H9 (cell line): ENCODE results near the gene POC5. TPM values are rescaled to one million over a fixed set of nuclear protein-coding genes. Genes with fewer than 3 reads are reported as not detected.

Experiments used
- DNase-seq: peaks from one replicate; pipeline ENCODE4 v3.0.0-alpha.2; 2017
- H2AFZ ChIP-seq: one replicate; pipeline ENCODE4 v1.6.1; 2013; ENCODE audit warnings: mild to moderate bottlenecking, low read length, control low read depth, moderate library complexity
- H2AK5ac ChIP-seq: 2 replicates; pipeline ENCODE4 v1.6.1; 2013; ENCODE audit warnings: low read length, control low read depth, mixed read lengths; ENCODE audit not compliant: insufficient read length
- H2BK120ac ChIP-seq: one replicate; pipeline ENCODE4 v1.6.1; 2013; ENCODE audit warnings: low read depth, mild to moderate bottlenecking, low read length, control low read depth, inconsistent platforms; ENCODE audit not compliant: poor library complexity, severe bottlenecking
- H2BK12ac ChIP-seq: 2 replicates; pipeline ENCODE4 v1.6.1; 2013; ENCODE audit warnings: low read length, control low read depth, mixed read lengths, low read depth; ENCODE audit not compliant: insufficient read length
- H2BK15ac ChIP-seq: 2 replicates; pipeline ENCODE4 v1.6.1; 2013; ENCODE audit warnings: low read depth, low read length, control low read depth
- H2BK20ac ChIP-seq: one replicate; pipeline ENCODE4 v1.6.1; 2013; ENCODE audit warnings: low read depth, mild to moderate bottlenecking, low read length, control low read depth, inconsistent platforms; ENCODE audit not compliant: poor library complexity, severe bottlenecking
- H2BK5ac ChIP-seq: 2 replicates; pipeline ENCODE4 v1.6.1; 2013; ENCODE audit warnings: low read length, control low read depth, mixed read lengths; ENCODE audit not compliant: insufficient read length
- H3K14ac ChIP-seq: 2 replicates; pipeline ENCODE4 v1.6.1; 2013; ENCODE audit warnings: low read length, control low read depth; ENCODE audit not compliant: insufficient read depth
- H3K18ac ChIP-seq: 2 replicates; pipeline ENCODE4 v1.6.1; 2013; ENCODE audit warnings: low read depth, mild to moderate bottlenecking, mixed read lengths, low read length, control low read depth; ENCODE audit not compliant: insufficient read length
- H3K23ac ChIP-seq: 2 replicates; pipeline ENCODE4 v1.6.1; 2013; ENCODE audit warnings: low read length, control low read depth, mixed read lengths, low read depth; ENCODE audit not compliant: insufficient read length
- H3K23me2 ChIP-seq: 2 replicates; pipeline ENCODE4 v1.6.1; 2013; ENCODE audit warnings: low read depth, mild to moderate bottlenecking, mixed read lengths, low read length, control low read depth; ENCODE audit not compliant: insufficient read length, poor library complexity, severe bottlenecking
- H3K27ac ChIP-seq: 2 replicates; pipeline ENCODE4 v1.5.1; 2013; ENCODE audit warnings: low read length, control low read depth, mixed read lengths, low read depth; ENCODE audit not compliant: insufficient read length
- H3K27me3 ChIP-seq: 2 replicates; pipeline ENCODE4 v1.6.1; 2013; ENCODE audit warnings: low read length, control low read depth, inconsistent platforms; ENCODE audit not compliant: insufficient read depth
- H3K4ac ChIP-seq: 2 replicates; pipeline ENCODE4 v1.6.1; 2013; ENCODE audit warnings: low read depth, mild to moderate bottlenecking, control low read depth, inconsistent platforms, low read length, moderate library complexity
- H3K4me1 ChIP-seq: 2 replicates; pipeline ENCODE4 v1.6.1; 2013; ENCODE audit warnings: low read length, control low read depth, inconsistent platforms; ENCODE audit not compliant: insufficient read depth
- H3K4me2 ChIP-seq: 2 replicates; pipeline ENCODE4 v1.6.1; 2013; ENCODE audit warnings: low read length, control low read depth, mixed read lengths; ENCODE audit not compliant: insufficient read length, insufficient read depth
- H3K56ac ChIP-seq: 2 replicates; pipeline ENCODE4 v1.6.1; 2013; ENCODE audit warnings: low read depth, mild to moderate bottlenecking, mixed read lengths, low read length, control low read depth; ENCODE audit not compliant: insufficient read length
- H3K79me1 ChIP-seq: 2 replicates; pipeline ENCODE4 v1.6.1; 2013; ENCODE audit warnings: low read depth, mild to moderate bottlenecking, moderate library complexity, low read length, control low read depth, inconsistent platforms; ENCODE audit not compliant: insufficient read depth, poor library complexity, severe bottlenecking
- H3K79me2 ChIP-seq: 2 replicates; pipeline ENCODE4 v1.6.1; 2013; ENCODE audit warnings: low read length, control low read depth, inconsistent platforms; ENCODE audit not compliant: insufficient read depth
- H3K9ac ChIP-seq: 2 replicates; pipeline ENCODE4 v1.6.1; 2013; ENCODE audit warnings: low read length, control low read depth, mixed read lengths; ENCODE audit not compliant: insufficient read length; ENCODE audit errors: extremely low read depth
- H3K9me3 ChIP-seq: one replicate; pipeline ENCODE4 v1.6.1; 2013; ENCODE audit warnings: low read depth, low read length, inconsistent platforms; ENCODE audit not compliant: control insufficient read depth
- H3T11ph ChIP-seq: one replicate; pipeline ENCODE4 v1.6.1; 2013; ENCODE audit warnings: mild to moderate bottlenecking, low read length, control low read depth, inconsistent platforms
- H4K20me1 ChIP-seq: one replicate; pipeline ENCODE4 v1.6.1; 2013; ENCODE audit not compliant: control insufficient read depth, insufficient read length, insufficient read depth
- H4K5ac ChIP-seq: 2 replicates; pipeline ENCODE4 v1.6.1; 2013; ENCODE audit warnings: low read depth, mild to moderate bottlenecking, mixed read lengths, low read length, control low read depth; ENCODE audit not compliant: insufficient read length
- H4K8ac ChIP-seq: replicated peaks from 2 replicates; pipeline ENCODE4 v1.6.1; 2013; ENCODE audit warnings: low read length, control low read depth, mixed read lengths, low read depth; ENCODE audit not compliant: insufficient read length
- H4K91ac ChIP-seq: 2 replicates; pipeline ENCODE4 v1.6.1; 2013; ENCODE audit warnings: low read depth, mild to moderate bottlenecking, moderate library complexity, mixed read lengths, low read length, control low read depth; ENCODE audit not compliant: insufficient read length
- H3K27ac Mint-ChIP-seq, 3 experiments: 2 replicates in 2 of 3; 3 replicates in 1 of 3; pipeline ENCODE4 v1.8.0; 2020 to 2021; ENCODE audit warnings: mixed read lengths in 3 of 3, mild to moderate bottlenecking in 1 of 3, moderate library complexity in 1 of 3
- H3K27me3 Mint-ChIP-seq: 2 replicates; pipeline ENCODE4 v1.8.0; 2021; ENCODE audit warnings: low read depth, mild to moderate bottlenecking, moderate library complexity, mixed read lengths
- H3K36me3 Mint-ChIP-seq, 3 experiments: 2 replicates in 2 of 3; 3 replicates in 1 of 3; pipeline ENCODE4 v1.8.0; 2020 to 2021; ENCODE audit warnings: low read depth in 3 of 3, mixed read lengths in 3 of 3; ENCODE audit not compliant: insufficient read depth in 1 of 3
- H3K4me1 Mint-ChIP-seq, 2 experiments: 2 replicates each; pipeline ENCODE4 v1.8.0; 2020; ENCODE audit warnings: mixed read lengths in 2 of 2
- H3K4me3 Mint-ChIP-seq, 2 experiments: 2 replicates in 1 of 2; 3 replicates in 1 of 2; pipeline ENCODE4 v1.8.0; 2020 to 2021; ENCODE audit warnings: mild to moderate bottlenecking in 2 of 2, mixed read lengths in 2 of 2, moderate library complexity in 1 of 2
- H3K9me3 Mint-ChIP-seq, 2 experiments: 2 replicates in 1 of 2; 3 replicates in 1 of 2; pipeline ENCODE4 v1.8.0; 2020; ENCODE audit warnings: mild to moderate bottlenecking in 2 of 2, mixed read lengths in 2 of 2, moderate library complexity in 1 of 2
- WGBS: extraction: QIAGEN DNeasy Blood & Tissue Kit; methylation state at CpG from one replicate; pipeline ENCODE4 v1.1.7; 2013; ENCODE audit warnings: missing lambda C conversion rate, low lambda C conversion rate, mixed read lengths; ENCODE audit not compliant: insufficient read length; ENCODE audit errors: extremely low coverage; 5-methylcytosine and 5-hydroxymethylcytosine counted together
- total RNA-seq: library from RNA; stranded (reverse); gene quantifications from 2 replicates; pipeline ENCODE4 v1.2.1, GENCODE V29; 2021
- TF ChIP-seq, protein P1 (sequence below): fragments of 200-600 bp; sonication (generic); conservative IDR thresholded peaks from 3 replicates; pipeline ENCODE4 v1.8.0; 2021; ENCODE audit warnings: antibody characterized with exemption, mild to moderate bottlenecking

POC5 gene
- total RNA-seq, 1 experiment from 2014 or later: 12.2 TPM

DNA sequence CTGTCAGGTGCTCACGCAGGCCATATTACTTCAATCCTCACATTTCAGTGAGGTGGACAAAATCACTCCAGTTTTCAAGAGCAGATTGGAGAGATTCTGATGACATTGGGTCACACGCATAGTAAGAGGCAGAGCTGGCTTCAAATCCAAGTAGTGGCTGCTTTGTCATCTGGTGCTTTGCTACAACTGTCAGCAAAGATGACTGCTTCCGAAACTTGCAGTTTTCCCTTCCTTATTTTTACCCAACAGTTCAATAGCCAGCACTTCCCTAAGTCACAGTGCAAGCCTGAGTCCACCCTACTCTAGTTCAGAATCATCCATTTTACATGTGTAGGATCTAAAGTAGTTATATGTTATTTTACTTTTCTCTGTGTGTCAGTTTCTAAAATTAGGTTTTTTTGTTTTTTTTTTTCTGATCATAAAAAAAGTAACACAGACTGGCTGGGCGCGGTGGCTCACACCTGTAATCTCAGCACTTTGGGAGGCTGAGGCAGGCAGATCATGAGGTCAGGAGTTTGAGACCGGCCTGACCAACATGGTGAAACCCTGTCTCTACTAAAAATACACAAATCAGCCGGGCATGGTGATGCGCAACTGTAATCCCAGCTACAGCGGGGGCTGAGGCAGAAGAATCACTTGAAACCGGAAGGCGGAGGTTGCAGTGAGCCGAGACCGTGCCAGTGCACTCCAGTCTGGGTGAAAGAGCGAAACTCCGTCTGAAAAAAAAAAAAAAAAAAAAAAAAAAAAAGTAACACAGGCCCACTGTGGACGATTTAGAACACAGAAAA, 56.4 kb downstream of the POC5 start:
- no peak overlapping the region for H3K9ac ChIP-seq
- no peaks in the 10 kb centered on the region; the same call in 1 of the 2 replicates for H3K4me1 ChIP-seq
- H3K4me3 Mint-ChIP-seq: no peak overlapping the region
- no peak overlapping the region for H2BK120ac ChIP-seq
- no peak overlapping the region for H3K14ac ChIP-seq
- H3K79me1 ChIP-seq: no peaks in the 10 kb centered on the region
- no peak overlapping the region for H3K4ac ChIP-seq
- no peak overlapping the region for H3K27ac ChIP-seq
- H3K56ac ChIP-seq: no peak overlapping the region
- H3K4me2 ChIP-seq: no peak overlapping the region
- H3K27me3 Mint-ChIP-seq: no peaks in the 10 kb centered on the region
- H2AFZ ChIP-seq: no peak overlapping the region
- no peak overlapping the region for H2BK12ac ChIP-seq
- no peaks in the 10 kb centered on the region for H3K9me3 ChIP-seq
- peaks cover 0 to 11% of the 10 kb centered on the region in 2 experiments; a peak in 3 of 4 replicates for H3K4me1 Mint-ChIP-seq
- no peaks in the 10 kb centered on the region for H3K79me2 ChIP-seq
- 0 out of 7 replicates have a peak overlapping the region, but pooled peaks of 1 of the 3 experiments have one; percentile 18 for H3K27ac Mint-ChIP-seq
- no peaks in the 10 kb centered on the region for H3K9me3 Mint-ChIP-seq
- no peaks in the 10 kb centered on the region for H3K23me2 ChIP-seq
- no peak overlapping the region for H4K8ac ChIP-seq
- TF ChIP-seq, protein P1, sequence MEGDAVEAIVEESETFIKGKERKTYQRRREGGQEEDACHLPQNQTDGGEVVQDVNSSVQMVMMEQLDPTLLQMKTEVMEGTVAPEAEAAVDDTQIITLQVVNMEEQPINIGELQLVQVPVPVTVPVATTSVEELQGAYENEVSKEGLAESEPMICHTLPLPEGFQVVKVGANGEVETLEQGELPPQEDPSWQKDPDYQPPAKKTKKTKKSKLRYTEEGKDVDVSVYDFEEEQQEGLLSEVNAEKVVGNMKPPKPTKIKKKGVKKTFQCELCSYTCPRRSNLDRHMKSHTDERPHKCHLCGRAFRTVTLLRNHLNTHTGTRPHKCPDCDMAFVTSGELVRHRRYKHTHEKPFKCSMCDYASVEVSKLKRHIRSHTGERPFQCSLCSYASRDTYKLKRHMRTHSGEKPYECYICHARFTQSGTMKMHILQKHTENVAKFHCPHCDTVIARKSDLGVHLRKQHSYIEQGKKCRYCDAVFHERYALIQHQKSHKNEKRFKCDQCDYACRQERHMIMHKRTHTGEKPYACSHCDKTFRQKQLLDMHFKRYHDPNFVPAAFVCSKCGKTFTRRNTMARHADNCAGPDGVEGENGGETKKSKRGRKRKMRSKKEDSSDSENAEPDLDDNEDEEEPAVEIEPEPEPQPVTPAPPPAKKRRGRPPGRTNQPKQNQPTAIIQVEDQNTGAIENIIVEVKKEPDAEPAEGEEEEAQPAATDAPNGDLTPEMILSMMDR: no peak
- no peak overlapping the region for H2BK20ac ChIP-seq
- H3K23ac ChIP-seq: no peak overlapping the region
- H3T11ph ChIP-seq: no peak overlapping the region
- H3K36me3 Mint-ChIP-seq: no peaks in the 10 kb centered on the region
- no peak overlapping the region for H4K5ac ChIP-seq
- no peak overlapping the region for H2BK15ac ChIP-seq
- no peaks in the 10 kb centered on the region for H3K27me3 ChIP-seq
- no peaks in the 10 kb centered on the region for H4K20me1 ChIP-seq
- no peak overlapping the region for H3K18ac ChIP-seq
- no CpG with 5 or more reads among the region's 16 CpGs for WGBS
- H2BK5ac ChIP-seq: no peak overlapping the region
- no peak overlapping the region for H2AK5ac ChIP-seq
- no peak for DNase-seq
- H4K91ac ChIP-seq: no peak overlapping the region
